ENCODE data around the gene GMCL1. TPM values are rescaled to one million over a fixed set of nuclear protein-coding genes. Genes with fewer than 3 reads are reported as not detected.
"Not testable (repeated sequence)": the region's sequence is repeated elsewhere in the genome, so short reads cannot be mapped to it uniquely, and the experiment has no call there.

GMCL1 gene, protein sequence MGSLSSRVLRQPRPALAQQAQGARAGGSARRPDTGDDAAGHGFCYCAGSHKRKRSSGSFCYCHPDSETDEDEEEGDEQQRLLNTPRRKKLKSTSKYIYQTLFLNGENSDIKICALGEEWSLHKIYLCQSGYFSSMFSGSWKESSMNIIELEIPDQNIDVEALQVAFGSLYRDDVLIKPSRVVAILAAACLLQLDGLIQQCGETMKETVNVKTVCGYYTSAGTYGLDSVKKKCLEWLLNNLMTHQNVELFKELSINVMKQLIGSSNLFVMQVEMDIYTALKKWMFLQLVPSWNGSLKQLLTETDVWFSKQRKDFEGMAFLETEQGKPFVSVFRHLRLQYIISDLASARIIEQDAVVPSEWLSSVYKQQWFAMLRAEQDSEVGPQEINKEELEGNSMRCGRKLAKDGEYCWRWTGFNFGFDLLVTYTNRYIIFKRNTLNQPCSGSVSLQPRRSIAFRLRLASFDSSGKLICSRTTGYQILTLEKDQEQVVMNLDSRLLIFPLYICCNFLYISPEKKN
- total RNA-seq (2014; rRNA removed; shearing (Covaris generic)): 21.5 and 25.8 TPM in 2 replicates

DNA sequence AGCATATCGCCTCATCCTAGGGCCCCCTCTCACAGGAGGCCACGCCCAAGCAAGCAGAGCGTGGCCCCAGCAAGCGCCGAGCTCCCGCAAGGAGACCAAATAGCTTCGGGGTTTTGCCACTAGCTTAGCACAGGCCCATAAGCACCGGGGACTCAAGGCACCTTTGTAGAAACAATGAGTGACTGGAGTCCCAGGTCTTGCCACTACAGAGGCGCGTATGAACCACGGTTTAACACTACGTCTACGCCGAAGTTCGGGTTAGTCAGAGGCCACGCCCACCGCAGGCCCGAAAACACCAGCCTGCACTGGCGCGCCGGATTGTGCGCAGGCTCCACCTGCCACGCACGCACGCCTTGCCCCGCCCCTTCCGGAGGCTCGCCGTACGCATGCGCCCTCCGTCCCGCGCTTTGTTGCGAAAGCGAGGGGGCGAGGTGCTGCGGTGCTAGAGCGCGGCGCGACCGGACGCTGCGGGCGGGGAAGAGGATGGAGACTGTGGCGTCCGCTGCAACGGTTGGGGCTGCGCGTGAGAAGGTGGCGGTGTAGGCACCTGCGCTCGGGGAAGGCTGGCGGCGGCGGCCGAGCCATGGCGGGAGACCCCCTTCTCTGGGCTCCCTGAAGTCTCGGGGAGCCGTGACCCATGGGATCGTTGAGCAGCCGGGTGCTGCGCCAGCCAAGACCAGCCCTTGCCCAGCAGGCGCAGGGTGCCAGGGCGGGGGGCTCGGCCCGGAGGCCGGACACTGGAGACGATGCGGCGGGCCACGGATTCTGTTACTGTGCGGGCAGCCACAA is at the start of gene GMCL1:
Gene GMCL1, plus strand, starts transcription at position 405 of the 789 bp plus-strand sequence. Its CDS starts 233 bp downstream, at position 638.
- peak; percentile 97 for DNase-seq (ENCODE audit: low spot score)

DNA sequence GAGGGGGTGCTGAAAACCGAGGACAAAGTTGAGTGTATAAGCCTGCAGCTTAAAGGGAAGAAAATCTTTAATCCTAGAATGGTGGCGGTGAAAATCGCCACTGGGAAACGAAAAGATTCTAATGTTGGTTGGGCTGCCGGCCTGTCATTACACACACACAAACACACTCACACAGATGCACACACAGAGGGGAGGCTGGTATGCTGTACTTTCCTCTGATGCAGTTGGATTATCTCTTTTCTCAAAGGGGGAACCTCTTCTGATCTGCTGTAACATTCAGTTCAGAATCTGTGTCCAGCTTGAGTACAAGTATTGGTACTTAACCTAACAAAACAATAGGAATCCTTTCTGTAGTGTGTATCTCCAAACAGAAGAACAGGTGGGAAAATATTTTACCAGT is 48.5 kb upstream of the GMCL1 start:
- DNase-seq (ENCODE audit: low spot score): no peak

DNA sequence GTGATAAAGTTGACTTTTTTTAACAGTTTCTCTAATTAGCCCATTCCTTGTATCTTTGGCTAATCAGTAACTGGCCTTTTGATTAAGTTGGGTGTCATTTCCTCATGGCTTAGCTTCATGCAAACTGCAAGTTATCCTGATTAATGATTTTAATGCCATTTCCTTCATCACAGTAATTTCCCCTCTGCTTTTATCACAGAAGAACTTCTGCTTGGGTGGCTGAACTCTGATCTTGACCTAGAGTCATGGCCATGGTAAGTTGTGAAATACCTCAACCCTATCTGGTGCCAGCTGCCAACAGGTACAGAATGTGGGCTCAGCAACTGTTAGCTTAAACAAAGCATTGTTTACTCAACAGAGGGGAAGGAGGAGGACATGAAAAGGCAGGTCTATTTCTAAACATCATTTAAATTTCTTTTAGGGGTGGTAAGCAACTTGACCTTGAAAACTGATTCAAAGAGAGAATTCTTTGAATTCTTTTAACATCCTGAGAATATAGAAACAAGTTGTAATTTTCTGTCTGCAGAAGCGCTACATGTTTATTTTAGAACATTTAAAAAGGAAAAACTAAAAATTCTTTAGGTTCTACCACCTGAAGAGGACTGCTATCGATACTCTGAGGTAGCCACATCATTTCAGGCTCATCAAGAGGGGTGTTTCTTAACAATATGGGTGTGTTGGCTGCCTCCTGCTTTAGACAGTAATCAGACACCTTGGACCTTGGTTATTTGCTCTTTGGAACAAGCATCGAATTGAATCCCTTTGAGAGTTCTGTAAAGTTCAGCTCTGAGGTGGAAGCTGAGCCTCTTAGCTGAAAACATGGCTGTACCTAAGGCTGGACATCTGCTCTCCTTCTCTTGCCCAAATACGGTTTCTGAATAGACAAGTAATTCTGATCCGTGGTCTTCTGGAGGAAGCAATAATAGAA is 47.9 kb upstream of the GMCL1 start:
- DNase-seq (ENCODE audit: low spot score): peak; percentile 91

DNA sequence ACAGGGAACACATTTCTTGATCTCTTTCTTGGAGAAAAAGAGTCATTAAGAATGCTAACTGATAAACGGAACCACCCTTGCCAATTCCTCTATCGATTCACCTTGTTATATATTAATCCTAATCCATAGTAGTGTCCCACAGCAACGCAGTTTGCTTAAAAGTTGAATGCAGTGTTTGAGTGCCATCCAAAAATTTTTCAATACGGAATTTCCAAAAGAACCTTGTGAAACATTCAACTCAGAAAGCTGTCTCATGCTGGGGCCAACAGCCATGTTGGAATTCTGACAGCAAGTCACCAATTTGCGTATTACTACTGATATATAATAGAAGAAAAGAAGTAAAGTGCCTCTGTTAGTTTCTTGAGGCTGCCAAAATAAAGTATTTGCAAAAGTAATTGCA is 45.2 kb upstream of the GMCL1 start:
- no peak for DNase-seq (ENCODE audit: low spot score)

DNA sequence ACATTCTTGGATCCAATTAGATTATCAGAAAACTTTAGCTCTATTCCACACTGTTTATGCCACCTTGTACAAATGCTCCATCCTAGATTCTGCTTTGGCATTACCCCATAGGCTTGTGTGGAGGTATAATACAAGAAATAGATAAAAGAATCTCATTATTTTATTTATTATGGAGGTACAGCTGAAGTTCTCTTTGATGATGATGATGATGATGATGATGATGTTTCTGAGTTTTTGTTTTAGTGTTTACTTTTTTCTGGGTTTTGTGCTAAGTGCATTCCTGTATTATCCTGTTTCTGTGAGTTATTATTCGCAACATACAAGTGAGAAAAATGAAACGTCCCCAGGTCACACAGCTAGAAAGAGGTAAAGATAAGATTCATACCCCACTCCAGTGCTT is 44.1 kb upstream of the GMCL1 start:
- DNase-seq (ENCODE audit: low spot score): no peak

- DNase-seq (ENCODE audit: low spot score): no peak
Observed at GRCh38 chr2:69786052-69786560, 43.4 kb upstream of the GMCL1 start.

DNA sequence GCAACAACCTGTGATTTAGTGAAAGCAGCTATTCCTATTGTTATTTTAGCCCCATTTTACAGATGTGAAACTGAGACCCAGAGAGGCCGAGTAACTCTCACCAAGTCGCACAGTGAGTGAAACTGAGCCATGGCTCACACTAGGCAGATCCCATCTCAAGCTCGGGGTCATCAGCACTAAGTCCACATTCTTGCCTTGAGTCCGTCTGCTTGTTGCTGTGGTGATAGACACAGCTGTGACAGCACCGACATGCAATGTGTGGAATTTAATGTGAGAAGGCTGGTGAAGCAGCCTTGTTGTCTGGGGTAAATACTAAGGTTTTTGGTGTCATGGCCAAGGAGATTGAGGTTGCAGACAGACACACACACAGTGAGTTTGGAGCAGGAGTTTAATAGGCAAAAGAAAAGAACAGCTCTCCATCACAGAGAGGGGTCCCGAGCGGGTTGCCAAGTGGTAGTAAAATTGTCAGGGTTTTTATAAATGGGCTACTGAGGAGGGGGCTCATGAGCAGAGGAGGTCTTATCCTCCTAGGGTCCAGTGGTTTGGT is 40.2 kb upstream of the GMCL1 start:
- no peak for DNase-seq (ENCODE audit: low spot score)

GRCh38 chr2:69789772-69790600 is 39.5 kb upstream of the GMCL1 start:
- no peak for DNase-seq (ENCODE audit: low spot score)

DNA sequence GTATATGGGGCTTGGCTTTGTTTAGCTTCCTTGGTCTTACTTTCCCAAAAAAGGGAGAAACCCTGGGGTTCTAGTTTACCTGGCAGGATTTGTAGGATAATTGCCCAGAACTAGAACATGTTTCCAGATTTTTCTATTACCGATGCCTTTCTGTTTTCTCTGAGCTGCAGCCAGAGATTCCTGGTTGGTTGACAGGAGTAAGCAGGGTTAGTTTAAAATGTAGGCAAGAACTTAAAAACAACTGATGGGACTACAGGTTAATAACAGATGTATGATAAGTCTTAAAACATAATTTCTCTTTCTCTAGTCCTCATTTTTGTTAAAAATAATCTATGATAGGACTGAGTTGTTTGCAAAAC is 38.9 kb upstream of the GMCL1 start:
- DNase-seq (ENCODE audit: low spot score): no peak

- DNase-seq (ENCODE audit: low spot score): no peak
Observed at GRCh38 chr2:69791045-69791444, 38.4 kb upstream of the GMCL1 start.

DNA sequence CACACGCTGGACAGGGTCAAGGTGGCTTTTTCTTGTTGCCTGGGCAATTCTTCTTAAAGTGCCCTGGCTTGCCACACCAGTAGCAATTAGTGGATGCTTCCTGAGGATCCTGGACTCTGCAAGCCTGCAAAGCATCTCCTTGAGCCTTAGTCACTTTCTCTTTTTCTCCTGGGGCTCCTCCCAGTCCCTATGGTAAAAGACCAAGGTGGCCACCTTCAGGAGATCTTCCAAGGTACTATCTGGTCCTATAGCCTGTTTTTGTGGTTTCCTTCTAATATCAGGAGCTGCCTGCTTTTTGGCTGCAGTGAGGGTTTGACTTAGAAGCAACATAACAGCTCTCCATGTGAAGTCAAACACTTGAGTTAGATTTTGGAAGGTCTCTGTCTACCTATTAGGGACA is 33.3 kb upstream of the GMCL1 start:
- DNase-seq (ENCODE audit: low spot score): no peak

DNA sequence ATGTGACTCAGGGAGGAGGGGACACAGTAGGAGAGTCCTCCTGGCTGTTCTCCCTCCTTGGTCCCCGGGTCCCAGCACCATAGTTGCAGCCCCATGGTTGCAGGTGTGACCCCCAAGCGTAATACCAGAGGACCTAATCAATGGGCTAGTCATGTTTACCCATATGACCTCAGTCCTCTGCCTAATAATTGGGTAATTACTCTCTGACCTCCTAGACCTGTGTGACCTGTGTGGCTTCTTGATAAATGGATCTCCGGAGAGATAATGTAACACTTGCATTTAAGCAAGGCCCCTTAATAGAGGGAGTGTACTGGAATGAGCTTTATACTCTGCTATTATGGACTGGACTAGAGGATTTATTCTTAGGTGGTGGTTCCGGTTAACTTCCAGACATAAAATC is 32.2 kb upstream of the GMCL1 start:
- DNase-seq (ENCODE audit: low spot score): no peak

DNA sequence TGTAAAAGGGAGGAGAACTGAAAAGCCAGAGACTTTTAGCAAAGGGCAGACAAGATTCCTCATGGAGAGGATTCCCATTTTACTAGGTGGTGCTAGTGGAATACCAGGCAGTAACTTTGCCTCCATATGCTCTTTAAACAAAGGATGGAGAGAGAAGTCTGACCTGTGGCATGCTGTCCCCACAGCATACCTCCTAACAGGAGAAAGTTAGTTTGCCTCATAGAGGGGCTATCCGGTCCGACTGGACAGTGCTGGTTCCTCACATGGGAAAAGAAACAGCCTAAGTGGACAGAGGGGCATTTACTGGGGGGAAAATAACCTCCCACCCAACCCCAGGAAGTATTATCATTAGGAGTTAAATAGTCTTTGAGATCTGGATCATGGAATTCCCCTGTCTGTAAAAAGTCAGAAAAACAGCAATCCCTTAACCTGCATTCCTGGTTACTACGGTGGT is 31.6 kb upstream of the GMCL1 start:
- no peak for DNase-seq (ENCODE audit: low spot score)

DNA sequence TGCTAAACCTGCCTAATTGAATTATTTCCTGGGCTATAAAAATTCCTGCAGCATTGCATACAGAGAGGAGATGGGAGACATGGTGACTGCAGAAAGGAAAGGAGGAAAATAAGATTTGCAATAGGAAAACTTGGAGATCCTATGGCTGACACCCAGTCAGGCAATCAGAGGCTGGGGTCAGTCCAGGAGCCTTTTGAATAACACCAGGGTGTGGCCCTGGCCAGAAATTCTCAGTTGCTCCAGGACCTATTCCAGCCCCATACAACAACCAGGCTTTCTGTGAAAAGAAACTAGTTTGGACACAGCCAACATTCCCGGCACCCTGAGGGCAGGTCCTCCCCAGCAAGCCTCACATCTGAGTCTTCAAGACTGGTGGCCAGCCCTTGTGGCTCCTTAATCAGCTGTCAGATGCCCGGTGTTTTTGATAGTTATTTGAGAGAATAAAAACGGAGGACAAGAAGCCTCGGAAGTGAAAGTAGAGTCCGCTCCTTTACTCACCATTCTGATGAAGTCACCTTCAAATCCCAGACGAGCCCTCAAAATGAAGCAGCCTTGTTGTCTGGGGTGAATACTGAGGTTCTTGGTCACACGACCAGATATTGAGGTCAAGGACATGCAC is 31.1 kb upstream of the GMCL1 start:
- DNase-seq (ENCODE audit: low spot score): peak; percentile 66

- DNase-seq (ENCODE audit: low spot score): peak; percentile 81
Observed at GRCh38 chr2:69798909-69799526, 30.4 kb upstream of the GMCL1 start.

- DNase-seq (ENCODE audit: low spot score): no peak
Observed at GRCh38 chr2:69801745-69802290, 27.6 kb upstream of the GMCL1 start.

DNA sequence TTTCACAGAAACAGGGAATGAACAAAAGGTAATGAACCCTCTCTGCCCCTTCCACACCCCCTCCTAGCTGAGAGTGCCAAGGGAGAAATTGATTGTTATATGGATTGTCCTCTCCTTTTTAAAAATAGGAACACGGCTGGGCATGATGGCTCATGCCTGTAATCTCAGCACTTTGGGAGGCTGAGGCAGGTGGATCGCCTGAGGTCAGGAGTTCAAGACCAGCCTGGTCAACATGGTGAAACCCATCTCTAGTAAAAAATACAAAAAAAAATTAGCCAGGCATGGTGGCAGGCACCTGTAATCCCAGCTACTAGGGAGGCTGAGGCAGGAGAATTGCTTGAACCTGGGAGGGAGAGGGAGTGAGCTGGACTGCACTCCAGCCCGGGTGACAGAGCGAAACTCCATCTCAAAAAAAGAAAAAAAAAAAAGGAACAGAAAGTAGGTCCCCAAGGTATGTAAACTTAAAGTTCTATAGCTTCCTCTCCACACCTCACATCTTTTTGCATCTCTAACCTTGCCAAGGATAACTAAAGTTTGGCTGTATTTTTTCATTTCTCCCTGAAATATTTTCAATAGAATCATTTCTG is 26.6 kb upstream of the GMCL1 start:
- DNase-seq (ENCODE audit: low spot score): not testable (repeated sequence)

- no peak for DNase-seq (ENCODE audit: low spot score)
Observed at GRCh38 chr2:69804416-69804815, 25.0 kb upstream of the GMCL1 start.

All from HT-29 (cell line).